Vagina (tissue), 2 donors: ENCODE results near the gene COL9A3.
"Not testable (repeated sequence)": the region's sequence is repeated elsewhere in the genome, so short reads cannot be mapped to it uniquely, and the experiment has no call there.

ENCODE experiments used
- POLR2A ChIP-seq, 2 donors: fragments of 450-650 bp; IDR thresholded peaks; one replicate each; pipeline ENCODE4 v1.6.1; 2017; ENCODE audit warnings: antibody characterized with exemption in 2 of 2, mild to moderate bottlenecking in 2 of 2, moderate library complexity in 2 of 2
- POLR2AphosphoS5 ChIP-seq, 2 donors: sonication (generic); formaldehyde crosslinking; IDR thresholded peaks; one replicate each; pipeline ENCODE4 v1.9.0; 2017; ENCODE audit warnings: antibody characterized with exemption in 2 of 2, mild to moderate bottlenecking in 2 of 2, low read depth in 1 of 2; ENCODE audit not compliant: insufficient read depth in 1 of 2
- TF ChIP-seq, protein P1 (sequence below), 3 experiments: fragments of 450-650 bp in 2 of 3; fragments of 200-600 bp in 1 of 3; sonication (generic) in 1 of 3; IDR thresholded peaks; one replicate each; pipeline ENCODE4 v1.5.1; 2017 to 2019; ENCODE audit warnings: antibody characterized with exemption in 3 of 3, mild to moderate bottlenecking in 2 of 3, moderate library complexity in 2 of 3

DNA sequence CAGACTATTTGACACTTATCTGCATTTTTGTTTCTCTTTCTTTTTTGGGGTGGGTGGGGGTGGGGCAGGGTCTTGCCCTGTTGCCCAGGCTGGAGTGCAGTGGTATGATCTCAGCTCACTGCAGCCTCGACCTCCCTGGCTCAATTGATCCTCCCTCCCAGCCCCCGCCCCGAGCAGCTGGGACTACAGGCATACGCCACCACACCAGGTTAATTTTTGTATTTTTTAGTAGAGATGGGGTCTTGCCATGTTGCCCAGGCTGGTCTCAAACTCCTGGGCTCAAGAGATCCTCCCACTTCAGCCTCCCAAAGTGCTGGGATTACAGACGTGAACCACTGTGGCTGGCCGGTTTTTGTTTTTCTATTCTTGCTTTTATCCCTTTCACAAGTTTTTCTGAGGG, 36.5 kb downstream of the COL9A3 start:
- TF ChIP-seq, protein P1, sequence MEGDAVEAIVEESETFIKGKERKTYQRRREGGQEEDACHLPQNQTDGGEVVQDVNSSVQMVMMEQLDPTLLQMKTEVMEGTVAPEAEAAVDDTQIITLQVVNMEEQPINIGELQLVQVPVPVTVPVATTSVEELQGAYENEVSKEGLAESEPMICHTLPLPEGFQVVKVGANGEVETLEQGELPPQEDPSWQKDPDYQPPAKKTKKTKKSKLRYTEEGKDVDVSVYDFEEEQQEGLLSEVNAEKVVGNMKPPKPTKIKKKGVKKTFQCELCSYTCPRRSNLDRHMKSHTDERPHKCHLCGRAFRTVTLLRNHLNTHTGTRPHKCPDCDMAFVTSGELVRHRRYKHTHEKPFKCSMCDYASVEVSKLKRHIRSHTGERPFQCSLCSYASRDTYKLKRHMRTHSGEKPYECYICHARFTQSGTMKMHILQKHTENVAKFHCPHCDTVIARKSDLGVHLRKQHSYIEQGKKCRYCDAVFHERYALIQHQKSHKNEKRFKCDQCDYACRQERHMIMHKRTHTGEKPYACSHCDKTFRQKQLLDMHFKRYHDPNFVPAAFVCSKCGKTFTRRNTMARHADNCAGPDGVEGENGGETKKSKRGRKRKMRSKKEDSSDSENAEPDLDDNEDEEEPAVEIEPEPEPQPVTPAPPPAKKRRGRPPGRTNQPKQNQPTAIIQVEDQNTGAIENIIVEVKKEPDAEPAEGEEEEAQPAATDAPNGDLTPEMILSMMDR (IDR thresholded peaks at IDR 0.05): not testable (repeated sequence)
- TF ChIP-seq POLR2AphosphoS5 (IDR thresholded peaks at IDR 0.05; ENCODE audit: insufficient read depth in 1 of 2, low read depth in 1 of 2); POLR2A (IDR thresholded peaks at IDR 0.05): not testable (repeated sequence)
